Measurements from ENCODE around the gene NFIA.
A peak's percentile ranks its signal among the peaks of the same experiment; 100 is the strongest.

The NFIA gene

GRCh38 chr1:61423643-61424042 lies 341.3 kb downstream of the NFIA start:
- no peak for DNase-seq (ENCODE audit: low read depth in 1 of 2, low spot score in 1 of 2)
- in situ Hi-C loops (cut with HindIII; ENCODE audit: low pct_unique_long_range_greater_than_20kb, low sequenced_read_pairs), result no loop called here
- TF ChIP-seq JUND (IDR thresholded peaks at IDR 0.05; ENCODE audit: low read depth), result no peak

DNA sequence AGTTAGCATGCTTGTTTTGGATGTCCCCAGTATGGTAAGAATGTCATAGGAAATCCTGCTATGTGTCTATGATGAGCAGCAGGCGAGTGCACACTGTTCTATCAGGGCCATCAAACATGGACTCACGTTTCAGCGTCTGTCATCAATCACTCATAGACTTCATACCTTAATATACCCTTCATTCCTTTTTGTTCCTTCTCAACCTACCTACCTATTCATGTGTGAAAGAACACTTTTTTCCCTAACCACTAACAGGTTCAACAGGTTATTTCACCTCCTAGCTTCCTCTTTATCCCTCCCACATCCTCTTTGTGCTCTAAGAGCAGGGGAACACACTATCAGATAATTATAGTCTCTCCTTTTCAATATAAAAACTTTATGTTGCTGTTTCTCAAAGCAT lies 342.0 kb downstream of the NFIA start:
- TF ChIP-seq JUND (IDR thresholded peaks at IDR 0.05; ENCODE audit: low read depth), result no peak
- in situ Hi-C loops (cut with HindIII; ENCODE audit: low pct_unique_long_range_greater_than_20kb, low sequenced_read_pairs), result no loop called here
- DNase-seq (ENCODE audit: low read depth in 1 of 2, low spot score in 1 of 2), result peak in 1 of 2 experiments; percentile 79

DNA sequence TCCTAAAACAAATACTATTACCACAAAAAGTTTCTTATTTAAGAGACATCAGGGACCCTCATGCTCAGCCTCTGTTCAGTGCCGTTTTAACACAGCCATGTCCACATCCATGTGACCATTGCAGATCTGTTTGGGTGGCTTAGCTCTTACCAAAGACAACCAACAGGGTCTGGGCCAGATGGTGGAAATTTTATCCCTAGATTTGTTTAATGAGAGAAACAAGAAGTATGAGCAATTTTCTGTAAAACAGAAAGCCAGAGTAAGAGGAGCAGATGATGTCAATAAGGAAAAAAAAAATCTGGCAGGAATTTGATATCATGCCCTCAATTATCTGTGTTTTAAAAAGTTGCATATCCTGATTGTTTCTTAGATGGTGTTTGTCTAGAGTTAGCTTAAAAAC lies 342.7 kb downstream of the NFIA start:
- no peak for DNase-seq (ENCODE audit: low read depth in 1 of 2, low spot score in 1 of 2)
- in situ Hi-C loops (cut with HindIII; ENCODE audit: low pct_unique_long_range_greater_than_20kb, low sequenced_read_pairs), result no loop called here
- no peak for TF ChIP-seq JUND (IDR thresholded peaks at IDR 0.05; ENCODE audit: low read depth)

- in situ Hi-C loops (cut with HindIII; ENCODE audit: low pct_unique_long_range_greater_than_20kb, low sequenced_read_pairs), result no loop called here
- TF ChIP-seq JUND (IDR thresholded peaks at IDR 0.05; ENCODE audit: low read depth), result no peak
- no peak for DNase-seq (ENCODE audit: low read depth in 1 of 2, low spot score in 1 of 2)
Measured at GRCh38 chr1:61426254-61426653, 343.9 kb downstream of the NFIA start.

GRCh38 chr1:61426885-61427284 lies 344.5 kb downstream of the NFIA start:
- no peak for TF ChIP-seq JUND (IDR thresholded peaks at IDR 0.05; ENCODE audit: low read depth)
- in situ Hi-C loops (cut with HindIII; ENCODE audit: low pct_unique_long_range_greater_than_20kb, low sequenced_read_pairs), result no loop called here
- DNase-seq (ENCODE audit: low read depth in 1 of 2, low spot score in 1 of 2), result no peak

DNA sequence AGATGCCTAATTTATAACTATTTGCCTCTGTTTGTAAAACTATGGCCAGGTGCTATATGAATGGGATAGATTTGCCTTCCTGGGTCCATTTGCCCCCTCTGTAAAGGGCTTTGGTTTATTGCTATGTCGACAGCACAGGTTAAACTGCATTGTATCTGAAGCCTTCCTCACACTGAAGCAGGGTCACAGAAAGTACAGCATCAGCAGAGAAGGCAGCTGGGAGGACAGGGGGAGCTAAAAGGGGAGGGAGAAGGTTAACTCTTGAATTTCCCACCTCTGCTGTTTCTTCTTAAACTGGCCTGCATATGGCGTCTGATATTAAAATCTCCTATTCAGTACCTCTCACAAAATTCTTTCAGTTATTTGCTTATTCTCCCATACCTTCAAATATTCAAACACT lies 345.1 kb downstream of the NFIA start:
- no peak for TF ChIP-seq JUND (IDR thresholded peaks at IDR 0.05; ENCODE audit: low read depth)
- DNase-seq (ENCODE audit: low read depth in 1 of 2, low spot score in 1 of 2), result no peak
- in situ Hi-C loops (cut with HindIII; ENCODE audit: low pct_unique_long_range_greater_than_20kb, low sequenced_read_pairs), result no loop called here

DNA sequence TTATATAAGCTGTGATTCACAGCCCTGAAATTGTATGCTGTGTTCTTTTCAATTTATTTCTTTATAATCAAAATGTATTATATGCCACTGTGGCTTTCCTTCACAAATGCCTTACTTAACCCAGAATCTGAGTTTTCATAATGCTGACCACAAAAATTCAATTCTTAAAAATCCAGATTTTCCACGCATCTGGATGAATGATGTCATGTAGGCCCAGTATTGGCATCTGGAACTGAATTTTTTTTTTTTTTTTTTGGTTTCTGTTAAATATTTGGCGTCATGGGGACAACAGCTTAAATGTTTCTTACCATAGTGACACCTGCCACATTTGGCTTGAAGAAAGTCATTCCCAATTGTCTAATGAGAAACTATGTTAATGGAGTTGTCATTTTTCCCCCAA lies 345.8 kb downstream of the NFIA start:
- in situ Hi-C loops (cut with HindIII; ENCODE audit: low pct_unique_long_range_greater_than_20kb, low sequenced_read_pairs), result no loop called here
- DNase-seq (ENCODE audit: low read depth in 1 of 2, low spot score in 1 of 2), result no peak
- no peak for TF ChIP-seq JUND (IDR thresholded peaks at IDR 0.05; ENCODE audit: low read depth)

DNA sequence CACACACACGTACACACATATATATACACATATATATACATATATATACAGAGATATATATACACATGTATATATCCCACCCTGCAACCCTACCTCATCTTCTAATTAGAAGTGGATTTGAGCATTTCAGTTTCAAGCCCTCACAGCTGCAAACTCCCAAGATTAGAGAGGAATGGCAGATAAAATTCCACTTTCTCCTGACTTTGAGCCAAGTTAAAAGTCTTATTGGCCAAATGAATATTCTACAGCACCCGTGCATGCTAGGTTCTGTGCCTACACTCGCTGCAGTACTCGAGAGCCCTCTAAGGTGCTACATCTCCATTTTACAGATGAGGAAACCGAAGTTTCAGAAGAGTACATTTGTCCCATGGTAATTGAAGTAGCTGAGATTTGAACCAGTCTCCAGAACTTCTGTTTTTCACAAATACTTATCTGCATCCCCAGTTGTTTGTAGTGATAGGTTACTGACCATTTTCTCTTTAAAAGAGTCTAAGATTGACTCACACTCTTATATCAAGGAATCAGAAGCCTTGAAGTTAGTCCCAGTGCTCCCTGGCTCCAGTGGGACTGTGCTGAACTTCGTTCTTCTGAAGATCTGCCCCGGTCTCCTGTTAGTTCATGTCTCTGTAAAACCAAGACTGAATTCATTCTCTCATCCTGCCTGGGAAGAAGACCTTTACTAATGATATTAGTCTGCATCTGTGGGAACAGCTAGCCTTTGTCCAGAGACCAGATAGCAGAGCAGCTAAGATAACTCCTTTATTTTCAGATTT lies 350.4 kb downstream of the NFIA start:
- no peak for TF ChIP-seq JUND (IDR thresholded peaks at IDR 0.05; ENCODE audit: low read depth)
- in situ Hi-C loops (cut with HindIII; ENCODE audit: low pct_unique_long_range_greater_than_20kb, low sequenced_read_pairs), result no loop called here
- DNase-seq (ENCODE audit: low read depth in 1 of 2, low spot score in 1 of 2), result no peak

- TF ChIP-seq JUND (IDR thresholded peaks at IDR 0.05; ENCODE audit: low read depth), result no peak
- DNase-seq (ENCODE audit: low read depth in 1 of 2, low spot score in 1 of 2), result no peak
- in situ Hi-C loops (cut with HindIII; ENCODE audit: low pct_unique_long_range_greater_than_20kb, low sequenced_read_pairs), result no loop called here
Measured at GRCh38 chr1:61433646-61434045, 351.3 kb downstream of the NFIA start.

DNA sequence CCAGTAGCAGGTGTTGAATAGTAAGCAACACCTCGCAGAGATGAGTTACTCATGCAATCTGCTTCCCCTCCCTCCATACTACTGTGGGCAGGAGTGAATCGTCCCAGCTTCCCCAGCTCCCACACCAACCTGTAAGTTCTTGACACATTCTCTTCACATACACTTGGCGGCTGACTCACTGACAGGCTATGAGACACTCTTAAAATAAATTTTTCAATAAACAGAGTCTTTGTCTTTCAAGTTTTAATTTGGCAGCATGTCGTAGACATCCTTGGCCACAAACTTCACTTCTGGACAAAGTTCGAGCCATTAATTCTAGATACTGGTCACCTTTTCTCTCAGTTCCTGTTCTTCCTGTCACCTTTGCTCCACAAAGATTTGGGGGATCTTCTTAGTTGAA lies 351.9 kb downstream of the NFIA start:
- TF ChIP-seq JUND (IDR thresholded peaks at IDR 0.05; ENCODE audit: low read depth), result no peak
- no peak for DNase-seq (ENCODE audit: low read depth in 1 of 2, low spot score in 1 of 2)
- in situ Hi-C loops (cut with HindIII; ENCODE audit: low pct_unique_long_range_greater_than_20kb, low sequenced_read_pairs), result no loop called here

DNA sequence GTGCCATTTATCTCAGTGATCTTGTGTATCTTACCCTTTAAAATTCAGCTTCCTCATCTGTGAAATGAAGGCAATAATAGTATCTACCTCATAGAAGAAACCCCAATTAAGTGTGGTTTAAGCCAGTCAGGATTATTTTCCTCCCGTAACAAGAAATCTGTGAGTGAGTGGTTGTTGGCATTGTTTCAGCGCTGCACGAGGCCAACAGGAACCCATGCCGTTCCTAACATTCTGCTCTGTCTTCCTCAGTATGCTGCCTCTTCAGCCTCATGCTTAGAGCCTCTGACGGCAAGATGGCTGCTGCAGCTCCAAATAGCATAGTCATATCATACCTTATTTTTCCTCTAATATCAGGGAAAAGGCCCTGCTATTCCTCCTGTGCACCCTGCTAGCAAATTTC lies 352.9 kb downstream of the NFIA start:
- DNase-seq (ENCODE audit: low read depth in 1 of 2, low spot score in 1 of 2), result no peak
- no peak for TF ChIP-seq JUND (IDR thresholded peaks at IDR 0.05; ENCODE audit: low read depth)
- in situ Hi-C loops (cut with HindIII; ENCODE audit: low pct_unique_long_range_greater_than_20kb, low sequenced_read_pairs), result no loop called here

DNA sequence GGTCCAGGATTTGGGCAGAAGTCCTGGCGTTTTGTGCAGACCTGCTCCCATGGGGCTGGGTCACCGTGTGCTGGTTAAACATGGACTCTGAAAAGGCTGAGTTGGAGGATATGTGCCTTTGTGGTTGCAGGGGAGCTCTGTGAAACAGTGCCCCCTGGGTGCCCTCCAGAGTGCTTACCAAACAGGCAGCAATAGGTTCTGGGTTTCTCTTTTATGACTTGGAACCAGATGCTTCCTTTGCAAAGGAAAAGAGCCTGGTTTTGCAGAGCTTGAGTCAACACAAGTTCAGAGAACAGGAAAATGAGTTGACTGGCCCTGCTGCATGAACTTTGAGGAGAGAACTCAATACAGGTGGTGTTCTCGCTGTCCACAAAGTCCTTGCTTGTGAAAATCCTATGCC lies 353.7 kb downstream of the NFIA start:
- in situ Hi-C loops (cut with HindIII; ENCODE audit: low pct_unique_long_range_greater_than_20kb, low sequenced_read_pairs), result no loop called here
- TF ChIP-seq JUND (IDR thresholded peaks at IDR 0.05; ENCODE audit: low read depth), result no peak
- no peak for DNase-seq (ENCODE audit: low read depth in 1 of 2, low spot score in 1 of 2)

DNA sequence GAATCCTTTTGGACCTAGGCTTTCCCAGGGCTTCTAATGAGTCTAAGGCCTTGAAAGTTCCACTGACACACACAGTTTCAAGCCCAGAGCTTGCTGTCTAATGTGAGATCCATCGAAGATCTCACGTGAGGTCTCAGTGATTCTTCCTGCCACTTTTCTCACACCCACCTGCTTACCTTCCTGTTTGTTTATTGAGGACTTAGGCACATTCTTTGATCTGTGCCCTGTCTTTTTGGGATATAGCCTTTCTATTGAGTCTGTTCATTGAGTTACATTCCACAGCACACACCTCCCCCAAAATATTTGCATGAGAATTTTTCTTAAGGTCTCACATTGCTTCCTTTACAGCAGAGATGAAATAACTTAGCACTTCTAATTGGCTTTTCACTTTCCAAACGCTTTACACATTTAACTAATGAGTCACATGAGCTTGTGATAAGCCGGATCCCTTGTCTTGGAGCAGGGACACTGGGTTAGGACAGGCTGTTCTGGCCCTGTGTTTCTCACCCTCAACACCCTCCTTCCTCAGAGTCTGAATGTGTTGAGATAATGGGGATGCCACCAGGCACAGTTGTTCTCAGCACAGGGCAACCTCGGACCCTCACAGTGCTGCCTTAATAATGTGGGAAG lies 354.2 kb downstream of the NFIA start:
- in situ Hi-C loops (cut with HindIII; ENCODE audit: low pct_unique_long_range_greater_than_20kb, low sequenced_read_pairs), result no loop called here
- no peak for DNase-seq (ENCODE audit: low read depth in 1 of 2, low spot score in 1 of 2)
- TF ChIP-seq JUND (IDR thresholded peaks at IDR 0.05; ENCODE audit: low read depth), result no peak

DNA sequence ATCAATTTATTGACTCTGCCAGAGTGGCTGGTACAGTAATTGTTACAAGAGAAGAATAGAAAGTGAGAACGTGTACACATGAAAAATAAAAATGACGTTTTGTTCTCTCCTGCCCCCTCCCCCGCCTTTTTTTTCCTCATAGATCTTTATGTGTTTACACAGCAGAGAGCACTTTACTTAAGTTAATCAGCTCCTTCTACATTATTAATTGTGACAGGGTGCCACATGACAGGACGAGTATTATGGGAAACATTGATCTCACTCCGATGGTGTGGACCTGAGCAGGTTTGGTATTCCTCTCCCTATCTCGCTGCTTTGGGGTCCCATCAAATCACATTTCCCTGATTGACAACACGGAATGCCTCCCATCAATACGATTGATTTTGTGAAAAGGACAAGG lies 356.9 kb downstream of the NFIA start:
- DNase-seq (ENCODE audit: low read depth in 1 of 2, low spot score in 1 of 2), result no peak
- in situ Hi-C loops (cut with HindIII; ENCODE audit: low pct_unique_long_range_greater_than_20kb, low sequenced_read_pairs), result no loop called here
- no peak for TF ChIP-seq JUND (IDR thresholded peaks at IDR 0.05; ENCODE audit: low read depth)

All from T47D (cell line).